DMS53 treated with DMSO at 0.1 percent for 48 hours (cell line): ENCODE data around the gene KRTAP10-12.

Experiments
- DNase-seq: peaks from one replicate; lab custom pipeline; 2025; ENCODE audit not compliant: unreplicated experiment; lab: John Stamatoyannopoulos, UW

KRTAP10-12 gene

DNA sequence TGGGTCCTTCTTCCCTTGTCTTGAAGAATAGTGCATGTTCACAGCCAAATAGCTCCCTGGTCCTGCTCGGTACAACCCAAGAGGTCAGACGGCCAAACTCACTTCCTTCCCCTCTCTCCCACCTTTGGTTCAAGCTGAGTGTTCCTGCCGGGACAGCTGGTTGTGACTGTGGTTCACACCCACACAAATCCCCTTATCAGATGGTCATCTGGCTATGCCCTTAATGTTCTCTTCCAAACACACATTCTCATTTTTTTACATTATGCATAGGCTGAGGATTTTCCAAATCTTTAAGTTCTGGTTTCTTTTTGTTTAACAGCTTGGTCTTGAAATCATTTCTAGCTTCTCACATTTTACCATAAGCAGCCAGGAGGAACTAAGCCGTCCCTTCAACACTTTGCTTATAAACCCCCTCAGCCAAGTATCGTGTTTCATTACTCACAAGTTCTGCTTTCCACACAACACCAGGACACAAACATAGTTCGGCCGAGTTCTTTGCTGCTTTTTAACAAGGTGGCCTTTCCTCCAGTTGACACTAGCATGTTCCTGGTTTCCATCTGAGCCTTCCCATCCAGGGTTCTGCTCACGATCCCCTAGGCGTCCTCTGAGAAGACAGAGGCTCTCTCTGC, 34.1 kb downstream of the KRTAP10-12 start:
- no peak for DNase-seq

GRCh38 chr21:44732263-44732662, 35.3 kb downstream of the KRTAP10-12 start:
- no peak for DNase-seq

- no peak for DNase-seq
Measured at GRCh38 chr21:44732956-44733355, 36.0 kb downstream of the KRTAP10-12 start.

GRCh38 chr21:44734026-44734745, 37.2 kb downstream of the KRTAP10-12 start:
- no peak for DNase-seq

- DNase-seq, result no peak
Measured at GRCh38 chr21:44734841-44735240, 37.9 kb downstream of the KRTAP10-12 start.

DNA sequence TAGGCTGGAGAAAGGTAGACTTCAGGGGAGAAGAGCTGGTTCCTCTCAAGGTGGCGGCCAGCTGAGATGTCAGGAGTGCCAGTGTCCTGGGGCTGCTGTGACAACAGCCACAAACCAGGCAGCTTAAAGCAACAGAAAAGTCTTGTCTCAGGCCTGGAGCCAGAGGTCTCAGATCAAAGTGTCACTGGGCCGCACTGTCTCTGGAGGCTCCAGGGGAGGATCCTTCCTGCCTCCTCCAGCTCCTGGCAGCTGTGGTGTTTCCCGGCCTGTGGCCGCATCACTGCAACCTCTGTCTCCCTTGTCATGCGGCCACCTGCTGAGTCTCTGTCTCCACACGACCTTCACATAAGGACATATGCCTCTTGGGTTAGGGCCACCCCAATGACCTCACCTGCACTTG, 38.8 kb downstream of the KRTAP10-12 start:
- DNase-seq, result peak; percentile 16

GRCh38 chr21:44736291-44737004, 39.5 kb downstream of the KRTAP10-12 start:
- peak; percentile 54 for DNase-seq

GRCh38 chr21:44737706-44738354, 40.9 kb downstream of the KRTAP10-12 start:
- DNase-seq, result no peak

DNA sequence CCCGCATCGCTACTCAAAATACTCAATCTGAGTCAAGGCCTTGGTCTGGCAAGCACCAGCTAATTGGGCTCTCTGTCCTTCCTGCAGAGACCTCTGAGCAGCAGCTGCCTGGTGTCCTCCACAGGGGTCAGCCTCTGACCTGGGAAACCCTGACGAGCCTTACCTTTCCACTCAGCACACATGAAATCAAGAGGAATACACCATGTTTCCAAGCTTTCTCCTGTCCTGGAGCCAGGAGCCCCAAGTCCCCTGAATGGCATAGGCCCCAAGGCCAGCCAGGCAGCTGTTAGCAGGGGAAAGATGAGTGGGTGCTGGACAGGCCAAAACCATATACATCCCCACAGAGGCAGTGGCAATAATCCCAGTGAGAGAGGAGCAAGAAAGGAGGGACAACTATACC, 41.6 kb downstream of the KRTAP10-12 start:
- DNase-seq, result no peak

GRCh38 chr21:44739316-44739715, 42.3 kb downstream of the KRTAP10-12 start:
- DNase-seq, result no peak

GRCh38 chr21:44740742-44741141, 43.8 kb downstream of the KRTAP10-12 start:
- no peak for DNase-seq

DNA sequence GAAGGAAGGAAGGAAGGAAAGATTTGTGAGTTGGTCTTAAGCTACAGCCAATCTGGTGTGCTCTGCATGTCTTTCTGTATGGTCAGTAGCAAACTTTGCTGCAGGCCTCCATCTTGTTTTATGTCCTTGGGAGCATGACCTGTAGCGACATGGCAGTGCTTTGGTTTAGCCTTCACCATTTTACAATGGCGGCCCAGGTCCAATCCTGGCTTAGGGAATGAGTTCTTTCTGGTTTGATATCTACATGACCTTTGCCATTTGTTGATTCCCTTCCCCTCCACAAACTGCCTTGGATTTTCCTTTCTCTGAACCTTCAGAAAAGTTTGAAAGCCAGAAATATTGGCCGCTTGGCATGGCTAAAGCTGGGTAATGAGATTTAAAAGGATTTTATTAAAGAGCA, 44.9 kb downstream of the KRTAP10-12 start:
- no peak for DNase-seq

DNA sequence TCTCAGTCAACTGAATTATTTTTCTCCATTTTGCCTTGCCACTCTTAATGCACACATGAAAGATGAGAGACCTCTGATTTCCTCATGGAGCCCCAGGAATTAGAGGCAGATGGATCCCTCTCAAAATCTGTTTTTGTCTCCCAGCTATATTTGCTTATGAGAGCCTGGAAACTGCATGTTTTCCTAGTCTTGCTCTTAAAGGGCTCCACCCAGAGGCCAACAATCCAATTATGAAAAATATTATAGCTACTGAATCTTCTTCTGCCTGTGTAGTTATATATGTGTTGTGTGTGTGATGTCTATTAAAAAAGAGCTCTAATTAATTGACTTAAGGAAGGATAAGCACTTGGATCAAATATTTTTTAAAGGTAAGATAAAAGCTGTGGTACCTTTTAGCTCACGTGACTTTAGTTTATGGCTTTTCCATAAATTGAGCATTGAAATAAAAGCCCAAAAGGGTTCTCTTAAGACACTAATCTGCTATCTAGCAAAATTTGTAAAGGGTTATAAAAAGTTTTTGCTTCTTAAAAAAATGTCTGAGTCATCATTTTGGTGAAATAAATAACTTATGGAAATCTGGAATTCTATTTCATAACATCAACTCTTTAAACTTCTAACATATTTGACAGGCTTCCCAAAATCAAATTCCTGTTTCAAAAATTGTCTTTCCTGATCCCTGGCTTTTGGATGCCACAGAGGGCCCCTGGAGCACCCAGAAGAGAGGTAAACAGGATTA, 45.6 kb downstream of the KRTAP10-12 start:
- peak; percentile 31 for DNase-seq
